Thoracic aorta (tissue), 2 donors: ENCODE measurements around the gene WNK1. TPM values are rescaled to one million over a fixed set of nuclear protein-coding genes. Genes with fewer than 3 reads are reported as not detected.

ENCODE experiments used
- ATAC-seq: fragments of 150-250 bp; one replicate; pipeline ENCODE4 v1.8.0; 2017; ENCODE audit warnings: low read depth; ENCODE audit not compliant: insufficient number of reproducible peaks, low FRiP score
- DNase-seq: peaks from one replicate; pipeline ENCODE4 v3.0.0-alpha.2; 2020; ENCODE audit warnings: low spot score
- H3K27ac ChIP-seq, 2 donors: fragments of 200-600 bp; sonication (generic); 1 replicate in 1 of 2; 2 replicates in 1 of 2; pipeline ENCODE4 v1.5.1; 2016; ENCODE audit warnings: mild to moderate bottlenecking in 2 of 2, moderate library complexity in 2 of 2
- H3K27me3 ChIP-seq: fragments of 200-600 bp; sonication (generic); replicated peaks from 2 replicates; pipeline ENCODE4 v1.6.0; 2016; ENCODE audit warnings: mild to moderate bottlenecking; ENCODE audit not compliant: insufficient read depth
- H3K36me3 ChIP-seq: fragments of 200-600 bp; sonication (generic); one replicate; pipeline ENCODE4 v1.5.1; 2016
- H3K4me1 ChIP-seq, 2 donors: fragments of 200-600 bp; sonication (generic); 1 replicate in 1 of 2; 2 replicates in 1 of 2; pipeline versions ENCODE4 v1.5.1 to v1.6.0; 2016; ENCODE audit warnings: low read depth in 2 of 2, mild to moderate bottlenecking in 1 of 2; ENCODE audit not compliant: control insufficient read depth in 1 of 2
- H3K4me3 ChIP-seq: fragments of 200-600 bp; sonication (generic); 2 replicates; pipeline ENCODE4 v1.5.1; 2016; ENCODE audit warnings: mild to moderate bottlenecking
- H3K9me3 ChIP-seq: fragments of 200-600 bp; sonication (generic); 2 replicates; pipeline ENCODE4 v1.5.1; 2016
- CTCF ChIP-seq: fragments of 200-600 bp; sonication (generic); IDR thresholded peaks from one replicate; pipeline ENCODE4 v1.5.1; 2019; ENCODE audit warnings: antibody characterized with exemption
- total RNA-seq, 2 donors: library from RNA; depleted of rRNA; stranded (reverse); fragments of >200 nt; gene quantifications; one replicate each; pipeline versions ENCODE4 v1.1.0 to v1.2.3, GENCODE V29; 2016

WNK1 gene
- total RNA-seq, 2 donors from 2014 or later = 191 to 197 TPM

GRCh38 chr12:749751-750270, 2.6 kb upstream of the WNK1 start:
- no peak for ATAC-seq
- Histone ChIP-seq H3K27me3 (no peaks in the 10 kb centered on the region), H3K4me1 (peaks cover 5 to 10% of the 10 kb centered on the region in 2 donors), H3K9me3 (no peaks in the 10 kb centered on the region), H3K36me3 (no peaks in the 10 kb centered on the region), H3K27ac (no peak overlapping the region), H3K4me3 (no peak overlapping the region)
- DNase-seq = no peak
- TF ChIP-seq CTCF = no peak

- no peaks in the 10 kb centered on the region for H3K9me3 ChIP-seq
- DNase-seq = no peak
- H3K27me3 ChIP-seq = no peaks in the 10 kb centered on the region
- H3K4me1 ChIP-seq = peaks cover 8 to 11% of the 10 kb centered on the region in 2 donors
- H3K36me3 ChIP-seq = no peaks in the 10 kb centered on the region
- no peak for TF ChIP-seq CTCF
- ATAC-seq = no peak
- peak overlapping the region; percentile 55 to 97 for H3K27ac ChIP-seq
- H3K4me3 ChIP-seq = peak overlapping the region; percentile 89
These were observed 1.8 kb upstream of the WNK1 start for GRCh38 chr12:750366-751191.

GRCh38 chr12:751192-751998, 984 bp upstream of the WNK1 start:
- H3K27me3 ChIP-seq = no peaks in the 10 kb centered on the region
- H3K4me1 ChIP-seq = peaks cover 14 to 19% of the 10 kb centered on the region in 2 donors
- ATAC-seq = peak; percentile 29
- no peaks in the 10 kb centered on the region for H3K9me3 ChIP-seq
- peak; percentile 73 for TF ChIP-seq CTCF
- H3K4me3 ChIP-seq = peak overlapping the region; percentile 89
- peak; percentile 77 for DNase-seq
- no peaks in the 10 kb centered on the region for H3K36me3 ChIP-seq
- peak overlapping the region; percentile 55 to 97 for H3K27ac ChIP-seq

GRCh38 chr12:752695-753610, 574 bp downstream of the WNK1 start:
- Histone ChIP-seq H3K36me3 (no peaks in the 10 kb centered on the region), H3K4me3 (peak overlapping the region; percentile 89), H3K27me3 (no peaks in the 10 kb centered on the region), H3K4me1 (peaks cover 24 to 26% of the 10 kb centered on the region in 2 donors), H3K27ac (peak overlapping the region; percentile 96 to 97), H3K9me3 (no peaks in the 10 kb centered on the region)
- DNase-seq (no peak), ATAC-seq (peak; percentile 25)
- peak; percentile 37 for TF ChIP-seq CTCF
